CD4-positive, alpha-beta T cell (primary cell): ENCODE measurements around the gene SERPIND1. TPM values are rescaled to one million over a fixed set of nuclear protein-coding genes. Genes with fewer than 3 reads are reported as not detected.

Source experiments
- ATAC-seq: fragments of 200-7000 bp; cut with Tn5 transposase; one replicate; pipeline ENCODE4 v1.10.0; 2022; ENCODE audit warnings: mild to moderate bottlenecking; ENCODE audit not compliant: poor library complexity
- CTCF ChIA-PET: fragments of 350-600 bp; sonication (Branson Sonifier 250); formaldehyde crosslinking; loops from one replicate; lab custom pipeline; 2021; ENCODE audit warnings: antibody characterized with exemption, inconsistent platforms; lab: Charles Lee
- POLR2A ChIA-PET: fragments of 350-600 bp; sonication (Branson Sonifier 250); formaldehyde crosslinking; loops from one replicate; lab custom pipeline; 2021; ENCODE audit warnings: antibody characterized with exemption, inconsistent platforms; lab: Charles Lee
- DNase-seq, 14 experiments: peaks; one replicate each; pipeline ENCODE4 v3.0.0-alpha.2; 2013 to 2020; ENCODE audit warnings: mixed read lengths in 2 of 14
- H3K27ac ChIP-seq, 2 donors: one replicate each; pipeline versions ENCODE4 v1.5.1 to v1.7.0; 2013; ENCODE audit warnings: low read length in 2 of 2, low read depth in 1 of 2, mild to moderate bottlenecking in 1 of 2
- H3K27me3 ChIP-seq, 2 experiments: 1 replicate in 1 of 2; 2 replicates in 1 of 2; pipeline versions ENCODE4 v1.6.1 to v1.7.0; 2013; ENCODE audit warnings: low read length in 2 of 2, control low read depth in 1 of 2, mild to moderate bottlenecking in 1 of 2, moderate library complexity in 1 of 2; ENCODE audit not compliant: insufficient read depth in 2 of 2, control insufficient read depth in 1 of 2
- H3K36me3 ChIP-seq: one replicate; pipeline ENCODE4 v1.6.1; 2013; ENCODE audit warnings: low read length, control low read depth; ENCODE audit not compliant: insufficient read depth
- H3K4me1 ChIP-seq: one replicate; pipeline ENCODE4 v1.6.1; 2013; ENCODE audit warnings: low read length, control low read depth; ENCODE audit not compliant: insufficient read depth
- H3K4me3 ChIP-seq: one replicate; pipeline ENCODE4 v1.5.1; 2013; ENCODE audit warnings: mild to moderate bottlenecking, low read length, moderate library complexity
- H3K9me3 ChIP-seq, 2 experiments: 1 replicate in 1 of 2; 2 replicates in 1 of 2; pipeline versions ENCODE4 v1.6.1 to v1.7.0; 2013; ENCODE audit warnings: low read length in 2 of 2, mild to moderate bottlenecking in 2 of 2, control low read depth in 1 of 2, moderate library complexity in 1 of 2; ENCODE audit not compliant: control insufficient read depth in 1 of 2, insufficient read depth in 1 of 2
- H3K27ac Mint-ChIP-seq: one replicate; pipeline ENCODE4 v1.8.0; 2020; ENCODE audit warnings: mixed read lengths
- H3K27me3 Mint-ChIP-seq: one replicate; pipeline ENCODE4 v1.8.0; 2021; ENCODE audit warnings: mixed read lengths
- H3K36me3 Mint-ChIP-seq: one replicate; pipeline ENCODE4 v1.8.0; 2021; ENCODE audit warnings: low read depth, mixed read lengths
- H3K4me1 Mint-ChIP-seq: one replicate; pipeline ENCODE4 v1.8.0; 2021; ENCODE audit warnings: low read depth, mixed read lengths
- H3K4me3 Mint-ChIP-seq: one replicate; pipeline ENCODE4 v1.8.0; 2020; ENCODE audit warnings: mild to moderate bottlenecking, mixed read lengths
- H3K9me3 Mint-ChIP-seq: one replicate; pipeline ENCODE4 v1.8.0; 2020; ENCODE audit warnings: mixed read lengths
- intact Hi-C, 2 experiments: fragments of 100-400 bp; cut with DNase I in 1 of 2; cut with micrococcal nuclease in 1 of 2; formaldehyde crosslinking; loops; one replicate each; pipeline versions ENCODE4 v1.15.1 to v1.9.0; 2023 to 2025; cut with DNase I, micrococcal nuclease
- polyA plus RNA-seq, 2 donors: library from polyadenylated mRNA; unstranded; fragments of 120-200 nt; gene quantifications; one replicate each; pipeline ENCODE4 v1.2.1, GENCODE V29; 2013
- total RNA-seq, 174 experiments: library from RNA in 2 of 174; stranded (reverse) in 2 of 174; gene quantifications; one replicate each; pipeline ENCODE4 v1.2.3 and lab custom pipeline; 2021 to 2026
- TF ChIP-seq, protein P1 (sequence below): fragments of 200-600 bp; IDR thresholded peaks from one replicate; pipeline ENCODE4 v1.8.0; 2022; ENCODE audit warnings: antibody characterized with exemption, mild to moderate bottlenecking

SERPIND1 gene, protein sequence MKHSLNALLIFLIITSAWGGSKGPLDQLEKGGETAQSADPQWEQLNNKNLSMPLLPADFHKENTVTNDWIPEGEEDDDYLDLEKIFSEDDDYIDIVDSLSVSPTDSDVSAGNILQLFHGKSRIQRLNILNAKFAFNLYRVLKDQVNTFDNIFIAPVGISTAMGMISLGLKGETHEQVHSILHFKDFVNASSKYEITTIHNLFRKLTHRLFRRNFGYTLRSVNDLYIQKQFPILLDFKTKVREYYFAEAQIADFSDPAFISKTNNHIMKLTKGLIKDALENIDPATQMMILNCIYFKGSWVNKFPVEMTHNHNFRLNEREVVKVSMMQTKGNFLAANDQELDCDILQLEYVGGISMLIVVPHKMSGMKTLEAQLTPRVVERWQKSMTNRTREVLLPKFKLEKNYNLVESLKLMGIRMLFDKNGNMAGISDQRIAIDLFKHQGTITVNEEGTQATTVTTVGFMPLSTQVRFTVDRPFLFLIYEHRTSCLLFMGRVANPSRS
- total RNA-seq (not detected), total RNA-seq (lab: John Stamatoyannopoulos, UW) (0 to 0.15 (median 0) reads per million in 172 experiments)
- polyA plus RNA-seq (2013, experiment 1 of 2): 0.05 TPM
- polyA plus RNA-seq (2013, experiment 2 of 2): 0.12 TPM

DNA sequence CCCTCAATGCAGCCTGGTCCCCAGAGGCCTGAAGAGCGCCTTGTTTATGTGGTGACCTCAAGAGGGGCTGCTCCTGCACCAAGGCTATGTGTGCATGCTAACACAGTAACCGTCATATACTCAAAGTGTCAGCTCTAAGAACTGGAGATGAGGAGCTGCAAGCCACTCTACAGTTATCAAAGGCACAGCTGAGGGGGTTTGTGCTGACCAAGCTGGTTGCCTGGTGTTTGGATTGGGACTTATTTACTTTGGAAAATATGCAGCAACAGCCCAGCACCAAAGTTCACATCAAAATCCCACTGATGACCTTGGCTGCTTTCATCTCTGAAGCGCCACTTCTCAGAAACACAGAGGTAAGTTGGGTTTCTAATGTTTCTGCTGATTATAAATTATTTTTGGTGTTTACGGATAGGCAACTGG is at the start of gene SERPIND1:
Gene SERPIND1 (plus strand): TSS at position 321 of the 420 bp plus-strand sequence. CDS start 5,200 bp downstream, outside the sequence.
- H3K27me3 Mint-ChIP-seq: no peaks in the 10 kb centered on the region
- peaks cover 36% of the 10 kb centered on the region for H3K36me3 ChIP-seq
- DNase-seq (no peak), ATAC-seq (no peak)
- peaks cover 63% of the 10 kb centered on the region for H3K36me3 Mint-ChIP-seq
- no peaks in the 10 kb centered on the region for H3K4me1 Mint-ChIP-seq
- no peaks in the 10 kb centered on the region for H3K9me3 Mint-ChIP-seq
- TF ChIP-seq, protein P1, sequence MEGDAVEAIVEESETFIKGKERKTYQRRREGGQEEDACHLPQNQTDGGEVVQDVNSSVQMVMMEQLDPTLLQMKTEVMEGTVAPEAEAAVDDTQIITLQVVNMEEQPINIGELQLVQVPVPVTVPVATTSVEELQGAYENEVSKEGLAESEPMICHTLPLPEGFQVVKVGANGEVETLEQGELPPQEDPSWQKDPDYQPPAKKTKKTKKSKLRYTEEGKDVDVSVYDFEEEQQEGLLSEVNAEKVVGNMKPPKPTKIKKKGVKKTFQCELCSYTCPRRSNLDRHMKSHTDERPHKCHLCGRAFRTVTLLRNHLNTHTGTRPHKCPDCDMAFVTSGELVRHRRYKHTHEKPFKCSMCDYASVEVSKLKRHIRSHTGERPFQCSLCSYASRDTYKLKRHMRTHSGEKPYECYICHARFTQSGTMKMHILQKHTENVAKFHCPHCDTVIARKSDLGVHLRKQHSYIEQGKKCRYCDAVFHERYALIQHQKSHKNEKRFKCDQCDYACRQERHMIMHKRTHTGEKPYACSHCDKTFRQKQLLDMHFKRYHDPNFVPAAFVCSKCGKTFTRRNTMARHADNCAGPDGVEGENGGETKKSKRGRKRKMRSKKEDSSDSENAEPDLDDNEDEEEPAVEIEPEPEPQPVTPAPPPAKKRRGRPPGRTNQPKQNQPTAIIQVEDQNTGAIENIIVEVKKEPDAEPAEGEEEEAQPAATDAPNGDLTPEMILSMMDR: no peak
- no peak within 1 kb of the TSS for H3K27ac ChIP-seq
- POLR2A ChIA-PET: no interaction called here
- no peaks in the 10 kb centered on the region for H3K27me3 ChIP-seq
- H3K4me1 ChIP-seq: no peaks in the 10 kb centered on the region
- intact Hi-C loops: no loop called here
- H3K4me3 Mint-ChIP-seq: no peak within 1 kb of the TSS
- H3K27ac Mint-ChIP-seq: no peak within 1 kb of the TSS
- no peaks in the 10 kb centered on the region for H3K9me3 ChIP-seq
- CTCF ChIA-PET: interaction anchor here (1.1 kb wide), 1 partner anchor 10 kb away, joined by 3 read pairs; no protein-coding TSS in a partner anchor
- no peak within 1 kb of the TSS for H3K4me3 ChIP-seq

DNA sequence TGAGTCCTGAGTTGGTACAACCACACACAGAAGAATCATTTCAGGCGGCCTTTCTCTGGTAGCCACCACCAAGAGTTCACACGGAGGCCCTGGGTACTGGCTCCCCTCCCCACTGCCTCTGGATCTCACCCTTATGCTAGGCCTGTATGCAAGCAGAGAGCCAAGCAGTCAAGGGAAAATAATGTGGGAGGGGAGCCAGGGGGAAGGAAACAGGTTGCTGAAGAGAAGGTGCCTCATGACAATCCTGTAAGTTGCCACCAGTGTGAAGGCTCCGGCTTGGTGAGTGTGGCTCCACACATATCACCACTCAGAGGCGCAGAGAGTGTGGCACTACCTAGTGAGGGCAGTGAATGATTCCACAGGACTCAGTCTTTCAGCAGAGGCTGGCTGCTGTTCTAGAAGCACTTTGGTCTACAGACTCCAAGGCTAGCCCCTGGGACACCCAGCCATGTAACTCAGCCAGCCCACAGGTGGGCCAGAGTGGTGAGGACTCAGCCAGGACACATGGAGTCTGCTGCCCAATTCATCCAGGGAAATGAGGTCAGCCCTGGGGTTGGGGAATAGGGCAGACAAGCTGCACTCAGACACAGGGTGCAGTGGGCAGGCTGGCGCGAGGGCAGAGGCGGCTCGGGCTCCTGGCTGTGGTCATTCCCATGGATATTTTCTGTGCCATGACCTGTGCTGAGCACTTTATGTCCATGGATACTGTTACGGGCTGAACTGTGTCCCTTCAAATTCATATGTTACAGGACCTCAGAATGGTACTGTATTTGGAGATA is 49.0 kb upstream of the SERPIND1 start:
- H3K36me3 Mint-ChIP-seq: peaks cover 65% of the 10 kb centered on the region
- H3K36me3 ChIP-seq: peaks cover 55% of the 10 kb centered on the region
- CTCF ChIA-PET: no interaction called here

DNA sequence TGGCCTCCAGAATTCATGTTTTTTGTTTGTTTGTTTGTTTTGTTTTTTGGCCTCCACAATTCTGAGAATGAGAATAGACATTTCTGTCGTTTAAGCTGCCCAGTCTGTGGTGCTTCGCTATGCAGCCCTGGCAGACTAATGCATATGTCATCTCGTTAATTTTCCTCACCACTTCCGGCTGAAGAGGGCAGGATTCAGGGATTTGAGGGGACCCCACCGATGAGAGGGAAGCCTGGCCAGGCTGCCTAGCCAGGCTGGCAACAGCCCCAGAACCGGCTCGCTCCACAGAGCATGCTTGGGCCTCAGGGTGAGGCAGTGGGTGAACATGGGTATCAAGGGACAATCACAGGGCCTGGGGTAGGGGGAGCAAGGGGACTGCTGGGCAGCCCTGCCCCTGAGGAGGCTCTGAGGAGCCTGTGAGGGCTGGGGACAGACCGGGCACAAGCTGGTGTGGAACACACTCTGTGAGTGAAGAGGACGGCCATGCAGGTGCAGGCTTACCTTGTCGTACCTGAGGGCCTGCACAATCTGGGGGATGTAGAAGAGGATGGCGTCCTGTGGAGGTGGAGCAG is 47.8 kb upstream of the SERPIND1 start:
- H3K27ac Mint-ChIP-seq: no peak overlapping the region
- POLR2A ChIA-PET: no interaction called here

More for the DNA sequence above, 49.0 kb upstream of the SERPIND1 start:
- no peaks in the 10 kb centered on the region for H3K9me3 Mint-ChIP-seq
- H3K4me1 Mint-ChIP-seq: no peaks in the 10 kb centered on the region
- no peak overlapping the region for H3K4me3 Mint-ChIP-seq
- H3K27me3 Mint-ChIP-seq: no peaks in the 10 kb centered on the region
- DNase-seq (no peak), ATAC-seq (no peak)
- intact Hi-C loops: no loop called here
- POLR2A ChIA-PET: no interaction called here
- no peaks in the 10 kb centered on the region for H3K4me1 ChIP-seq
- no peak overlapping the region for H3K27ac Mint-ChIP-seq
- no peak overlapping the region for H3K27ac ChIP-seq
- no peaks in the 10 kb centered on the region for H3K27me3 ChIP-seq
- H3K4me3 ChIP-seq: no peak overlapping the region
- TF ChIP-seq, protein P1: no peak
- H3K9me3 ChIP-seq: no peaks in the 10 kb centered on the region

More for the DNA sequence above, 47.8 kb upstream of the SERPIND1 start:
- no peak for ATAC-seq
- H3K9me3 ChIP-seq: no peaks in the 10 kb centered on the region
- intact Hi-C loops: no loop called here
- CTCF ChIA-PET: no interaction called here
- H3K4me1 ChIP-seq: no peaks in the 10 kb centered on the region
- H3K4me3 ChIP-seq: no peak overlapping the region
- H3K9me3 Mint-ChIP-seq: no peaks in the 10 kb centered on the region
- peaks cover 55% of the 10 kb centered on the region for H3K36me3 ChIP-seq
- no peak overlapping the region for H3K27ac ChIP-seq
- no peak for DNase-seq
- peaks cover 62% of the 10 kb centered on the region for H3K36me3 Mint-ChIP-seq
- no peaks in the 10 kb centered on the region for H3K4me1 Mint-ChIP-seq
- TF ChIP-seq, protein P1: no peak
- H3K27me3 ChIP-seq: no peaks in the 10 kb centered on the region
- H3K4me3 Mint-ChIP-seq: no peak overlapping the region
- H3K27me3 Mint-ChIP-seq: no peaks in the 10 kb centered on the region
